SK-N-SH treated with all-trans-retinoic acid at 6 μM for 48 hours (cell line): ENCODE measurements around the gene NPEPL1.

Experiments
- ATAC-seq: fragments of 200-7000 bp; cut with Tn5 transposase; 3 replicates; pipeline ENCODE4 v1.9.1; 2020; ENCODE audit warnings: mild to moderate bottlenecking, moderate library complexity
- ARNTL ChIP-seq: fragments of 450-650 bp; formaldehyde crosslinking; IDR thresholded peaks from 2 replicates; pipeline ENCODE4 v1.5.0; 2020; ENCODE audit warnings: low read depth, mild to moderate bottlenecking, moderate library complexity, borderline replicate concordance
- BACH2 ChIP-seq: fragments of 250-450 bp; sonication (Bioruptor Pico); IDR thresholded peaks from 2 replicates; pipeline ENCODE4 v1.9.0; 2021; ENCODE audit warnings: mild to moderate bottlenecking, borderline replicate concordance
- CREB5 ChIP-seq: fragments of 250-450 bp; sonication (Bioruptor Pico); IDR thresholded peaks from 2 replicates; pipeline ENCODE4 v1.5.1; 2020; ENCODE audit warnings: low read depth, mild to moderate bottlenecking, moderate library complexity
- ESRRG ChIP-seq: fragments of 250-450 bp; sonication (Bioruptor Pico); IDR thresholded peaks from 2 replicates; pipeline ENCODE4 v1.6.1; 2021; ENCODE audit warnings: mild to moderate bottlenecking
- GLIS3 ChIP-seq: fragments of 250-450 bp; sonication (Bioruptor Pico); IDR thresholded peaks from 2 replicates; pipeline ENCODE4 v1.5.0; 2020; ENCODE audit warnings: mild to moderate bottlenecking, moderate library complexity
- OSR1 ChIP-seq: fragments of 250-450 bp; sonication (Bioruptor Pico); IDR thresholded peaks from 2 replicates; pipeline ENCODE4 v1.8.0; 2022; ENCODE audit warnings: moderate library complexity, mild to moderate bottlenecking, inconsistent platforms
- PATZ1 ChIP-seq: fragments of 250-450 bp; sonication (Bioruptor Pico); IDR thresholded peaks from 2 replicates; pipeline ENCODE4 v1.8.0; 2020; ENCODE audit warnings: mild to moderate bottlenecking, moderate library complexity, borderline replicate concordance
- POU6F1 ChIP-seq: fragments of 250-450 bp; sonication (Bioruptor Pico); IDR thresholded peaks from 2 replicates; pipeline ENCODE4 v1.8.0; 2021; ENCODE audit warnings: low read depth, mild to moderate bottlenecking, moderate library complexity, borderline replicate concordance
- PPARA ChIP-seq: fragments of 250-450 bp; sonication (Bioruptor Pico); IDR thresholded peaks from 2 replicates; pipeline ENCODE4 v1.5.0; 2020; ENCODE audit warnings: mild to moderate bottlenecking, borderline replicate concordance
- RARB ChIP-seq: fragments of 250-450 bp; sonication (Bioruptor Pico); IDR thresholded peaks from 2 replicates; pipeline ENCODE4 v1.8.0; 2021; ENCODE audit warnings: mild to moderate bottlenecking, moderate library complexity
- SNAI2 ChIP-seq: fragments of 250-450 bp; sonication (Bioruptor Pico); IDR thresholded peaks from 2 replicates; pipeline ENCODE4 v1.5.0; 2020; ENCODE audit warnings: mild to moderate bottlenecking, moderate library complexity
- TCF4 ChIP-seq: fragments of 250-450 bp; sonication (Bioruptor Pico); IDR thresholded peaks from 2 replicates; pipeline ENCODE4 v1.8.0; 2021; ENCODE audit warnings: mild to moderate bottlenecking, moderate library complexity, borderline replicate concordance
- TOX ChIP-seq: fragments of 250-450 bp; sonication (Bioruptor Pico); IDR thresholded peaks from 2 replicates; pipeline ENCODE4 v1.8.0; 2021; ENCODE audit warnings: mild to moderate bottlenecking, moderate library complexity, borderline replicate concordance
- TSHZ2 ChIP-seq: fragments of 250-450 bp; sonication (Bioruptor Pico); IDR thresholded peaks from 2 replicates; pipeline ENCODE4 v1.5.0; 2020; ENCODE audit warnings: mild to moderate bottlenecking, moderate library complexity
- ZC3H10 ChIP-seq: fragments of 250-450 bp; sonication (Bioruptor Pico); IDR thresholded peaks from 2 replicates; pipeline ENCODE4 v1.5.1; 2021; ENCODE audit warnings: mild to moderate bottlenecking, moderate library complexity
- ZFP3 ChIP-seq: fragments of 250-450 bp; sonication (Bioruptor Pico); IDR thresholded peaks from 2 replicates; pipeline ENCODE4 v1.5.0; 2020; ENCODE audit warnings: mild to moderate bottlenecking, moderate library complexity
- TF ChIP-seq, protein P1 (sequence below): fragments of 250-450 bp; sonication (Bioruptor Pico); IDR thresholded peaks from 2 replicates; pipeline ENCODE4 v1.5.1; 2021; ENCODE audit warnings: mild to moderate bottlenecking, moderate library complexity

NPEPL1 gene

DNA sequence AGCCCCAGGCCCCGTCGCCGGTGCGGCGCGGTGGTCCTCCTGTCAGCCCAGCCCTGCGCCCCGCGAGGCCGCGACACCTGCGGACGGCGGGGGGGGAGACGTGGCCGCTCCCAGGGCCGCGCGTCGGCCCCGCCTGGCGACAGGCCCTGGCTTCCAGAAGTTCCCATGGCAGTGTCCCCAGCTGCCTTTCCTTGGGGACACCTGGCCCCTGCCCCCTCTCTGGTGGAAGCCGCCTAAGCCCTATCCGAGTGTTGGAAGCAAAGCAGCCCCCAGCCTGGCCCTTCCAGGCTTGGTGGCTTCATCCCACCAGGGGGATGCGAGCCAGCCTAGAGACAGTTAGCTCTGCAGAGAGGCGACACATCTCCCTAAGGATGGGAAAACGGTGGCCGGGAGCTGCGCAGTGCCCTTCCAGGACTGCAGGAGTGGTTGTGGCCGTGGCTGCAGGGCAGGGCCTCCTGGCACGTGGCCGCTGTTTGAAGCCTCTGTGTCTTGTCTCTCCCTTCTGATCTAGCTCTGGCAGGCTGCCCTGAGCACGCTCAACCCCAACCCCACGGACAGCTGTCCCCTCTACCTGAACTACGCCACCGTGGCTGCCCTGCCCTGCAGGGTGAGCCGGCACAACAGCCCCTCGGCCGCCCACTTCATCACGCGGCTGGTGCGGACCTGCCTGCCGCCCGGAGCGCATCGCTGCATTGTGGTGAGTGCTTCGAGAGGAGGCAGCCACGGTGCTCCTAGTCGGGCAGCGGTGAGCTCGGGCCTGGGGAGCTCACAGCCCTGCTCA, 816 bp downstream of the NPEPL1 start:
- ATAC-seq, result no peak
- TF ChIP-seq SNAI2 (CRISPR knock-in tag) (no peak), ESRRG (CRISPR knock-in tag) (no peak), TSHZ2 (no peak)

GRCh38 chr20:58694241-58695083, 1.9 kb downstream of the NPEPL1 start:
- ATAC-seq, result no peak
- TF ChIP-seq POU6F1 (CRISPR knock-in tag), result no peak
- TF ChIP-seq, all 23 proteins: peak for 0

GRCh38 chr20:58695084-58695722, 2.6 kb downstream of the NPEPL1 start:
- no peak for TF ChIP-seq OSR1
- TF ChIP-seq PATZ1 (CRISPR knock-in tag), result no peak
- no peak for TF ChIP-seq RARB (CRISPR knock-in tag)
- TF ChIP-seq POU6F1 (CRISPR knock-in tag), result no peak
- TF ChIP-seq TCF4 (CRISPR knock-in tag), result no peak
- TF ChIP-seq TSHZ2, result no peak
- TF ChIP-seq ZFP3 (CRISPR knock-in tag), result no peak
- TF ChIP-seq BACH2 (CRISPR knock-in tag), result no peak
- TF ChIP-seq TOX (CRISPR knock-in tag), result no peak
- no peak for TF ChIP-seq GLIS3 (CRISPR knock-in tag)
- TF ChIP-seq, protein P1, sequence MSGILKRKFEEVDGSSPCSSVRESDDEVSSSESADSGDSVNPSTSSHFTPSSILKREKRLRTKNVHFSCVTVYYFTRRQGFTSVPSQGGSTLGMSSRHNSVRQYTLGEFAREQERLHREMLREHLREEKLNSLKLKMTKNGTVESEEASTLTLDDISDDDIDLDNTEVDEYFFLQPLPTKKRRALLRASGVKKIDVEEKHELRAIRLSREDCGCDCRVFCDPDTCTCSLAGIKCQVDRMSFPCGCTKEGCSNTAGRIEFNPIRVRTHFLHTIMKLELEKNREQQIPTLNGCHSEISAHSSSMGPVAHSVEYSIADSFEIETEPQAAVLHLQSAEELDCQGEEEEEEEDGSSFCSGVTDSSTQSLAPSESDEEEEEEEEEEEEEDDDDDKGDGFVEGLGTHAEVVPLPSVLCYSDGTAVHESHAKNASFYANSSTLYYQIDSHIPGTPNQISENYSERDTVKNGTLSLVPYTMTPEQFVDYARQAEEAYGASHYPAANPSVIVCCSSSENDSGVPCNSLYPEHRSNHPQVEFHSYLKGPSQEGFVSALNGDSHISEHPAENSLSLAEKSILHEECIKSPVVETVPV (CRISPR knock-in tag), result no peak
- TF ChIP-seq ARNTL (CRISPR knock-in tag), result no peak
- TF ChIP-seq SNAI2 (CRISPR knock-in tag), result no peak
- no peak for TF ChIP-seq ZC3H10 (CRISPR knock-in tag)
- TF ChIP-seq CREB5 (CRISPR knock-in tag), result no peak
- no peak for TF ChIP-seq PPARA (CRISPR knock-in tag)
- no peak for TF ChIP-seq ESRRG (CRISPR knock-in tag)

More at GRCh38 chr20:58695084-58695722, 2.6 kb downstream of the NPEPL1 start:
- no peak for ATAC-seq
